Lung (tissue), 12 donors: ENCODE measurements around the gene CNIH3. TPM values are rescaled to one million over a fixed set of nuclear protein-coding genes. Genes with fewer than 3 reads are reported as not detected.

Experiments
- ATAC-seq: fragments of 200-7000 bp; cut with Tn5 transposase; one replicate; pipeline ENCODE4 v1.9.1; 2020; ENCODE audit warnings: moderate number of reproducible peaks; ENCODE audit not compliant: insufficient read depth, low FRiP score
- DNase-seq, 3 donors: peaks; one replicate each; pipeline ENCODE4 v3.0.0-alpha.2; 2013 to 2017
- H3K27ac ChIP-seq, 2 donors: one replicate each; pipeline ENCODE4 v1.5.1; 2013; ENCODE audit warnings: mild to moderate bottlenecking in 2 of 2, moderate library complexity in 2 of 2, control low read depth in 1 of 2, inconsistent platforms in 1 of 2, low read depth in 1 of 2, low read length in 1 of 2
- H3K27me3 ChIP-seq, 3 donors: one replicate each; pipeline ENCODE4 v1.5.1; 2013; ENCODE audit warnings: low read length in 2 of 3; ENCODE audit not compliant: control insufficient read depth in 3 of 3, insufficient read depth in 3 of 3
- H3K36me3 ChIP-seq, 4 donors: one replicate each; pipeline ENCODE4 v1.5.1; 2013; ENCODE audit warnings: low read length in 4 of 4, mild to moderate bottlenecking in 1 of 4, moderate library complexity in 1 of 4; ENCODE audit not compliant: control insufficient read depth in 4 of 4, insufficient read depth in 4 of 4
- H3K4me1 ChIP-seq, 5 donors: one replicate each; pipeline ENCODE4 v1.5.1; 2013; ENCODE audit warnings: low read length in 5 of 5, mild to moderate bottlenecking in 2 of 5, moderate library complexity in 1 of 5; ENCODE audit not compliant: control insufficient read depth in 5 of 5, insufficient read depth in 5 of 5
- H3K4me3 ChIP-seq: one replicate; pipeline ENCODE4 v1.5.1; 2013; ENCODE audit warnings: mild to moderate bottlenecking, control low read depth, moderate library complexity
- H3K9ac ChIP-seq, 2 donors: one replicate each; pipeline ENCODE4 v1.5.1; 2013; ENCODE audit warnings: low read length in 2 of 2, control low read depth in 1 of 2; ENCODE audit not compliant: insufficient read depth in 1 of 2
- H3K9me3 ChIP-seq, 4 donors: one replicate each; pipeline ENCODE4 v1.5.1; 2013; ENCODE audit warnings: low read length in 3 of 4, mild to moderate bottlenecking in 1 of 4, moderate library complexity in 1 of 4; ENCODE audit not compliant: control insufficient read depth in 4 of 4, insufficient read depth in 3 of 4
- WGBS, 2 donors: extraction: QIAGEN DNeasy Blood & Tissue Kit; methylation state at CpG; one replicate each; pipeline ENCODE4 v1.1.7; 2013; 5-methylcytosine and 5-hydroxymethylcytosine counted together
- polyA plus RNA-seq, 2 donors: library from polyadenylated mRNA; stranded (reverse); fragments of 200-250 nt; gene quantifications; one replicate each; pipeline ENCODE4 v1.2.1, GENCODE V29; 2013
- total RNA-seq, 2 donors: library from RNA; depleted of rRNA in 1 of 2; stranded (reverse); fragments of >200 nt in 1 of 2; gene quantifications; one replicate each; pipeline ENCODE4 v1.2.1, GENCODE V29; 2014 to 2021
- TF ChIP-seq, protein P1 (sequence below): IDR thresholded peaks from 2 replicates; pipeline ENCODE4 v1.5.1; 2012; ENCODE audit warnings: mild to moderate bottlenecking; ENCODE audit errors: control extremely low read depth, extremely low read depth
- donor health status: control.
- donor health status: control.
- donor health status: Bipolar disorder and iron deficiency.
- donor health status: healthy.
- donor health status: DM: yes; HTN: yes; CAD: no.

CNIH3 gene
- total and polyA plus RNA-seq, 4 donors, result 0.70 to 5.2 (median 2.9) TPM

DNA sequence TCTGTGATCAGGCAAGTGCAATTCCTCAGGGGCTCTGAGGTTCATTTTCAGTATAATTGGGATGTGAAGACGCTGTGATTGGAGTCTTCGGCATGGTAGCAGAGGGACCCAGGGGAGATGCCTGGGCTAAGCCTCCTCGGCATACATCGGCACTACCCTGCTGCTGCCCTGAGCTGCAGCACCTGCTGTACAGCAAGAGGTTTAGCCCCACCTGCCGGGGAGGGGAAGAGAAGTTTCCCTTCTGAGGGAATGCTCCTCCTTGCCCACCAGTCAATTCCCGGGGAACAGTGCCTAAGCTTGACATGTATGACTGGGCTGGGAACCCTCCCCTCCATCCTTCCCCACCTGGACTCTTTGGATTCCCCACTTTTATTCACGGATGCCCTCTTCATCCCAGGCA is 24.9 kb downstream of the CNIH3 start:
- DNase-seq, result no peak
- no peak overlapping the region for H3K9ac ChIP-seq
- H3K9me3 ChIP-seq, result no peaks in the 10 kb centered on the region
- ATAC-seq, result no peak
- 74 to 85% methylated on average over 7 of the region's 7 CpGs for WGBS, 2 donors
- H3K36me3 ChIP-seq, result no peaks in the 10 kb centered on the region
- no peaks in the 10 kb centered on the region for H3K27me3 ChIP-seq
- TF ChIP-seq, protein P1, sequence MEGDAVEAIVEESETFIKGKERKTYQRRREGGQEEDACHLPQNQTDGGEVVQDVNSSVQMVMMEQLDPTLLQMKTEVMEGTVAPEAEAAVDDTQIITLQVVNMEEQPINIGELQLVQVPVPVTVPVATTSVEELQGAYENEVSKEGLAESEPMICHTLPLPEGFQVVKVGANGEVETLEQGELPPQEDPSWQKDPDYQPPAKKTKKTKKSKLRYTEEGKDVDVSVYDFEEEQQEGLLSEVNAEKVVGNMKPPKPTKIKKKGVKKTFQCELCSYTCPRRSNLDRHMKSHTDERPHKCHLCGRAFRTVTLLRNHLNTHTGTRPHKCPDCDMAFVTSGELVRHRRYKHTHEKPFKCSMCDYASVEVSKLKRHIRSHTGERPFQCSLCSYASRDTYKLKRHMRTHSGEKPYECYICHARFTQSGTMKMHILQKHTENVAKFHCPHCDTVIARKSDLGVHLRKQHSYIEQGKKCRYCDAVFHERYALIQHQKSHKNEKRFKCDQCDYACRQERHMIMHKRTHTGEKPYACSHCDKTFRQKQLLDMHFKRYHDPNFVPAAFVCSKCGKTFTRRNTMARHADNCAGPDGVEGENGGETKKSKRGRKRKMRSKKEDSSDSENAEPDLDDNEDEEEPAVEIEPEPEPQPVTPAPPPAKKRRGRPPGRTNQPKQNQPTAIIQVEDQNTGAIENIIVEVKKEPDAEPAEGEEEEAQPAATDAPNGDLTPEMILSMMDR, result no peak
- peaks cover 0 to 10% (median 2%) of the 10 kb centered on the region in 5 donors for H3K4me1 ChIP-seq
- H3K4me3 ChIP-seq, result no peak overlapping the region
- no peak overlapping the region for H3K27ac ChIP-seq

DNA sequence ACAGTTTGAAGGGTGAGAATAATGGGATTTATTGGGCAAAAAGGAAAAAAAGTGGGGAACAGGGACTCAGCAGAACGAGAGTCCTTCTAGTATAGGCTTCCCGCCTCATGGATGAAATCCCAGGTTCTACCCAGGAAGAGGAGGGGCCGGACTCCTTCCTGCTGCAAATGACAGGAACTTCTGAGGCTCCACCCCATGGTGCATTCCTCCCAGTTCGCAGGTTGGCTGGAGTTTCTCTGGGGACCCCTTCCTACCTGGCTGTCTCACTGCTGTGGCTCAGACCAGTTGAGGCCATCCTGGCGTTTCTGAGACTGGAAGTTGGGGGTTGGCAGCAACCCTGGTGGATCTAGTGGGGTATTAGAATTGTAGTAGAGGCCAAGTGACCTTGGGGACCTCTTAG is 27.5 kb downstream of the CNIH3 start:
- Histone ChIP-seq H3K27me3 (no peaks in the 10 kb centered on the region), H3K4me1 (peaks cover 0 to 4% (median 0%) of the 10 kb centered on the region in 5 donors), H3K27ac (no peak overlapping the region), H3K9ac (no peak overlapping the region), H3K36me3 (no peaks in the 10 kb centered on the region), H3K9me3 (no peaks in the 10 kb centered on the region), H3K4me3 (no peak overlapping the region)
- DNase-seq, result no peak
- no peak for ATAC-seq
- TF ChIP-seq, protein P1, result no peak
- WGBS, 2 donors, result 72 to 80% methylated on average over 5 of the region's 5 CpGs

DNA sequence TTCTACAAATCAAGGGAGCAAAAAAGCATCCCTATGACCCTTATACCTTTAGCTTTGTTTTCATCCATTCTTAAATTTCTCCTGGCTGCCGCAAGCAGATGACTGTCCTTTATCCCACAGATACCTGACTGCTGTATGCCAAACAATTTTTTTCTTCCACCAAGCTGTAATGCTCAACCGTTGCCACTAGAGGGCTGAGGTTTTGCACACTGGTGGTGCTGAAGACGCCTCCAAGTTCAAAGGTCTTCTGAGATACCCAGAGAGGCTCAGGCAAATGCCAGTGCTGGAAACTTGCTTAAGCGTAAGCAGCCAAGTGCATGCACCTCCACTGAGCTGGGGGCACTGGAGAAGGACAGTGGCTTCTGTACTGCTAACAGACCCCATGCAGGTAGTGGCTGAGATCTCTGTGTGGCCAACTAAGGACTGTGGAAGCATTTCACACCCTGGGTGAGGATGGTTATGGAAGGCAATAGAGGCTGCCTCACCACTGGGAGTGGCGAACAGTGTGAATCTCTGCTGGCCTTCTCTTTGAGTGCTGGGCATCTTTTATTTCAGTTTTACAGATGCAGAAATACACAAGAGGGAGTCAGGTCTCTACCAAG is 28.5 kb downstream of the CNIH3 start:
- H3K4me3 ChIP-seq, result no peak overlapping the region
- no peaks in the 10 kb centered on the region for H3K27me3 ChIP-seq
- no peaks in the 10 kb centered on the region for H3K36me3 ChIP-seq
- peaks cover 0 to 4% (median 0%) of the 10 kb centered on the region in 5 donors for H3K4me1 ChIP-seq
- TF ChIP-seq, protein P1, result peak; percentile 71
- WGBS, 2 donors, result 39 to 51% methylated on average over 5 of the region's 5 CpGs
- no peak overlapping the region for H3K27ac ChIP-seq
- DNase-seq (peak; percentile 40 to 67 (median 40)), ATAC-seq (no peak)
- H3K9me3 ChIP-seq, result no peaks in the 10 kb centered on the region
- no peak overlapping the region for H3K9ac ChIP-seq

DNA sequence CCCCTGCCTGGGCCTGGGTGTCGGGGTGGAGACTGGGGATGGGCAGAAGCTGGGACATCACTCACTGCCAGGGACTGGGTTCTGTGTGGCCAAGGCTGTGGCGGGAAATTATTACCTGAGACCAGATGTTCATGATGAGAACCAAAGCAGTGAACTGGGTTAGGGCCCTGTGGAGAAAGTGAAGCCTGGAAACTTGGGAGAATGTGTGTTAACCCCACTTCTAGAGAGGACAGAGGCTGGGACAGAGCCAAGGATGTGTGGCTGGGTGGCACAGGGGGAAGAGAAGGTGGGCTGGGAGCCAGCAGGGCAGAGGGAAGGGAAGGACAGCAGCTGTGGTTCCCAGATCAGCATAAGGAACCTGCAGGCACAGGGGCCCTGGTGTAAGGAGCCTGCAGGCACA is 31.3 kb downstream of the CNIH3 start:
- no peak overlapping the region for H3K4me3 ChIP-seq
- no peaks in the 10 kb centered on the region for H3K27me3 ChIP-seq
- H3K9me3 ChIP-seq, result peaks cover 0 to 2% (median 0%) of the 10 kb centered on the region in 4 donors
- H3K27ac ChIP-seq, result no peak overlapping the region
- H3K9ac ChIP-seq, result no peak overlapping the region
- 93% methylated on average over 2 of the region's 2 CpGs for WGBS, 2 donors
- DNase-seq (no peak), ATAC-seq (no peak)
- TF ChIP-seq, protein P1, result no peak
- H3K36me3 ChIP-seq, result no peaks in the 10 kb centered on the region
- H3K4me1 ChIP-seq, result peaks cover 0 to 7% (median 1%) of the 10 kb centered on the region in 5 donors
